HepG2 (cell line): ENCODE data around the gene NBEA.

Source experiments
- CHD2 ChIP-seq: IDR thresholded peaks from 2 replicates; pipeline ENCODE4 v1.6.1; 2011; ENCODE audit warnings: low read depth, low read length, improper control_type of control experiment
- EP300 ChIP-seq, 3 experiments: sonication (generic) in 1 of 3; formaldehyde crosslinking in 1 of 3; IDR thresholded peaks; 2 replicates each; pipeline versions ENCODE4 v1.5.1 to v1.6.1; 2011 to 2020; ENCODE audit warnings: low read depth in 2 of 3, low read length in 2 of 3, borderline replicate concordance in 1 of 3, improper control_type of control experiment in 1 of 3, mild to moderate bottlenecking in 1 of 3, missing genetic modification reagents in 1 of 3, moderate library complexity in 1 of 3
- EZH2 ChIP-seq: conservative IDR thresholded peaks from 2 replicates; pipeline ENCODE4 v1.6.1; 2012; ENCODE audit warnings: mild to moderate bottlenecking, low read depth, low read length, moderate library complexity
- NFIC ChIP-seq: IDR thresholded peaks from 2 replicates; pipeline ENCODE4 v1.6.1; 2012; ENCODE audit warnings: mild to moderate bottlenecking, low read length, inconsistent platforms
- NR2F6 ChIP-seq, 2 experiments: IDR thresholded peaks; 2 replicates each; pipeline ENCODE4 v1.6.1; 2016; ENCODE audit warnings: antibody characterized with exemption in 1 of 2, mild to moderate bottlenecking in 1 of 2
- ZIK1 ChIP-seq: sonication (generic); formaldehyde crosslinking; IDR thresholded peaks from 2 replicates; pipeline ENCODE4 v1.5.0; 2020; ENCODE audit warnings: mild to moderate bottlenecking, low read depth, missing genetic modification reagents, borderline replicate concordance
- ZNF556 ChIP-seq: sonication (generic); formaldehyde crosslinking; IDR thresholded peaks from 2 replicates; pipeline ENCODE4 v1.4.0; 2020; ENCODE audit warnings: mild to moderate bottlenecking, missing genetic modification reagents, borderline replicate concordance
- TF ChIP-seq, protein P1 (sequence below): sonication (generic); formaldehyde crosslinking; IDR thresholded peaks from 2 replicates; pipeline ENCODE4 v1.5.0; 2020; ENCODE audit warnings: mild to moderate bottlenecking, missing genetic modification reagents, moderate library complexity

DNA sequence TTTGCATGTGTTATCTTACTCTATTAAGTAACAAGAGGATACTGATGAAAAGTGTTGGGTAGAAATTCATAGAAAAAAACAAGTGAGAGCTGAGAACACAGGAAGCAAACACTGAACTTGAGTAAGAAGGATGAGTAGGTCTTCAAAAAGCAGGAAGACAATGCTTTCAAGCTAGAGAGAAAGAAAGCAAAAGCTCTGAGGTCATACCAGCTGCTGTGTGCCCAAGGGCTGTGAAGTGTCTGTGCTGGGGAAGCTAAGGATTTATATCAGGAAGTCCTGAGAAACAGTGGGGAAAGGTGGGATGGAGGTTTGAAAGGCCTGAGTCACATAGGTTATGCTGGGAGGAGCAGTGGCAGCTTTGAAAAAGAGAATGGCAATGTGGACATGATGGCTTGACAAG lies 679.9 kb downstream of the NBEA start:
- TF ChIP-seq CHD2 (no peak), NR2F6 (IDR thresholded peaks at IDR 0.05) (no peak), NR2F6 (CRISPR knock-in tag; IDR thresholded peaks at IDR 0.05) (no peak), NFIC (no peak), ZNF556 (no peak), EZH2 (no peak), ZIK1 (CRISPR knock-in tag) (no peak), EP300 (IDR thresholded peaks at IDR 0.05; ENCODE audit: low read depth in 2 of 2, low read length in 2 of 2) (no peak), EP300 (CRISPR knock-in tag; IDR thresholded peaks at IDR 0.05; ENCODE audit: borderline replicate concordance) (no peak)
- TF ChIP-seq, protein P1, sequence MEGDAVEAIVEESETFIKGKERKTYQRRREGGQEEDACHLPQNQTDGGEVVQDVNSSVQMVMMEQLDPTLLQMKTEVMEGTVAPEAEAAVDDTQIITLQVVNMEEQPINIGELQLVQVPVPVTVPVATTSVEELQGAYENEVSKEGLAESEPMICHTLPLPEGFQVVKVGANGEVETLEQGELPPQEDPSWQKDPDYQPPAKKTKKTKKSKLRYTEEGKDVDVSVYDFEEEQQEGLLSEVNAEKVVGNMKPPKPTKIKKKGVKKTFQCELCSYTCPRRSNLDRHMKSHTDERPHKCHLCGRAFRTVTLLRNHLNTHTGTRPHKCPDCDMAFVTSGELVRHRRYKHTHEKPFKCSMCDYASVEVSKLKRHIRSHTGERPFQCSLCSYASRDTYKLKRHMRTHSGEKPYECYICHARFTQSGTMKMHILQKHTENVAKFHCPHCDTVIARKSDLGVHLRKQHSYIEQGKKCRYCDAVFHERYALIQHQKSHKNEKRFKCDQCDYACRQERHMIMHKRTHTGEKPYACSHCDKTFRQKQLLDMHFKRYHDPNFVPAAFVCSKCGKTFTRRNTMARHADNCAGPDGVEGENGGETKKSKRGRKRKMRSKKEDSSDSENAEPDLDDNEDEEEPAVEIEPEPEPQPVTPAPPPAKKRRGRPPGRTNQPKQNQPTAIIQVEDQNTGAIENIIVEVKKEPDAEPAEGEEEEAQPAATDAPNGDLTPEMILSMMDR (CRISPR knock-in tag), result no peak
